HCEC 1CT (cell line): Measurements from ENCODE around the gene CCDC12.

Experiments used
- DNase-seq: peaks from one replicate; pipeline ENCODE4 v3.0.0-alpha.2; 2017

CCDC12 gene

DNA sequence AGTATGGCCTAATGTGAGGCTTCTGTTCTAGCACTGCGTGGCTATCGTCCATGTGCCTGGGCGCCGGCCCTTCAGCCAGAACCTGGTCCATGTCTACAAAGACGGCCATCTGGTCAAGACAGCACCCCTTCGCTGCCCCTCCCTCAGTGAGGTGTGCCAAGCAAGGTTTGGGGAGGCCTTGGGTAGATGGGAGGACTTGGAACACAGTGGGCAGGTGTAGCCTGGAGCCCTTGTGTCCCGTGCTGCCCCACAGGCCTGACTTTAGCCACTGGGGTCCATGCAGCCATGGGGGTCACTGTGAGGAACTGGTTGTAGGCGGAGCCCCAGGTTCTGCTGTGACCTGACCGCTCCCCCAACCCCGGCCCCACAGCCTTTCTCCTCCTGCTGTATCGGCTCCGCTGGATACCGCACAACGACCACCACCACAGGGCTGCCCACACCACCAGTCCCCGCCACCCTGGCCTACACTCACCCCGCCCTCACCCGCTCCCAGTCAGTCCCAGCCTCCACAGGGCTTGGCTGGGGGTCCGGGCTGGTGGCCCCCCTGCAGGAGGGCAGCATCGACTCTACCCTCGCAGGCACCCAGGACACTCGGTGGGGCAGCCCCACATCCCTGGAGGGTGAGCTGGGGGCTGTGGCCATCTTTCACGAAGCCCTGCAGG is 19.5 kb upstream of the CCDC12 start:
- no peak for DNase-seq

GRCh38 chr3:46994801-46995731 is 18.5 kb upstream of the CCDC12 start:
- no peak for DNase-seq

- no peak for DNase-seq
These were observed 17.4 kb upstream of the CCDC12 start for GRCh38 chr3:46993986-46994385.

DNA sequence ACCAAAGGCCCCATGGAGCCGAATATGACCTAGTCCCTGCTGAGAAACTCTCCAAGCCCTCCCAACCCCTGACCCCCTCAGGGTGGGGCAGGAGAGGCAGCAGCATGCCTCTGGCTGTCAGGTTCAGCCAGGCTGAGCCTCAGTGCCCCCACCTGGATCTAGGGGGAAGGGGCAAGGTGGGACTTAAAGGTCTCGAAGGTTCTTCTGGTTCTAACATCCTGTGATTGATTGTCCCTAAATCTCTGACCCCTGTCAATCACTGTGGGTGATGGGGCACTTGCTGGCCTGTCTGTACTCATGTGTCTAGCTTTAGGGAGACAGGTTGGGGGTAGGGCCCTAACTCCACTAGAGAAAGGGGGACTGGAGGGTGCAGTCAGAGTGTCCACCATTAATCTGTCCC is 16.7 kb upstream of the CCDC12 start:
- no peak for DNase-seq

GRCh38 chr3:46992231-46992630 is 15.7 kb upstream of the CCDC12 start:
- no peak for DNase-seq

DNA sequence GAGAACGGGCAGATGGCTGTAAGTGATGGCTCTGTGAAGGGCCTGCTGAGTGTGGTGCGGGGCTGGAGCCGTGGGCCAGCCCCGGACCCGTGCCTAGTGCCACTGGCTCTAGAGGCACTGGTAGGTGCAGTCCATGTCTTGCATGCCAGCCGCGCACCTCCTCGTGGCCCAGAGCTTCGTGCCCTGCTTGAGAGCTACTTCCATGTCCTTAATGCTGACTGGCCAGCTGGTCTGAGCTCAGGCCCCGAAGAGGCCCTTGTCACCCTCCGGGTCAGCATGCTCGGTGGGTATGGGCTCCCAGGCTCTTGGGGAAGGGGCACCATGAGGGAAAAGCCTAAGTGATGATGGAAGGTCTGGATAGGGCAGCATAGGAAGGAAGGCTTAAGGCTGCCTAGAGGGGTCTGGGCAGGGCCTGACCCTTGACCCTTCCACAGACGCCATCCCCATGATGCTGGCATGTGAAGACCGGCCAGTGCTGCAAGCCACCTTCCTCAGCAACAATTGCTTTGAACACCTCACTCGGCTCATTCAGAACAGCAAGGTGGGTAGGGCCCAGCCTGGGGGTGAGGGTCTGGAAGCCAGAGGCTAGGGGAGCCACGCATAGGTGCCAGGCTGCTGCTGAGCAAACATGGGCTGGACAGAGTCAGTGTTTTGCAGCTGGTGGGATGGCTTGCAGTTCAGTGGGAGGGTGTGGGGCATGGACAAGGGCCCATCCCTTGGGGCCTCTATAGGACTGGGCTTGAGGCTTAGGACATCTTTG is 15.0 kb upstream of the CCDC12 start:
- no peak for DNase-seq

GRCh38 chr3:46990573-46991374 is 14.2 kb upstream of the CCDC12 start:
- DNase-seq, result no peak

- no peak for DNase-seq
These were observed 12.7 kb upstream of the CCDC12 start for GRCh38 chr3:46989146-46989810.

GRCh38 chr3:46988616-46989015 is 12.1 kb upstream of the CCDC12 start:
- no peak for DNase-seq

GRCh38 chr3:46987743-46988401 is 11.3 kb upstream of the CCDC12 start:
- DNase-seq, result no peak

DNA sequence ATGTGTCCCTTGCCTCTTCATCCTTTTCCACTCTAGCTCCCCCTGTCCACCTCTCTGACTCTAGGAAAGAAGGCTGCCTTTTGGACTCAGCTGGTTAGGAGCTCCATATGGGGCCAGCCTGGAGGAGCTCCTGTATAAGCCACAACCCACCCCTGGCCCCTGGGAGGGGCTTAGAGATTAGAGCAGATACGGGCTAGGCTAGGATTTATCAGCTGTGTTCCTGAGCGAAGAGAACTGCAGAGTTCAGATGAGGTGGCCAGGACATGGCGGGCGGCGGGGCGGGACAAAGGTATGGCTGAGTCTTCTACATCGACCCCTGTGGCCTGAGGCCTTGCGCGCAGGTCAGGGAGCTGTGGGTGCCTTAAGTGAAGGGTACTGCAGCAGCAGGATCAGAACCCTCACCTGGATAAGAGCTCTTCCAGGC is 10.8 kb upstream of the CCDC12 start:
- DNase-seq, result no peak

- DNase-seq, result no peak
These were observed 10.3 kb upstream of the CCDC12 start for GRCh38 chr3:46986782-46987310.

DNA sequence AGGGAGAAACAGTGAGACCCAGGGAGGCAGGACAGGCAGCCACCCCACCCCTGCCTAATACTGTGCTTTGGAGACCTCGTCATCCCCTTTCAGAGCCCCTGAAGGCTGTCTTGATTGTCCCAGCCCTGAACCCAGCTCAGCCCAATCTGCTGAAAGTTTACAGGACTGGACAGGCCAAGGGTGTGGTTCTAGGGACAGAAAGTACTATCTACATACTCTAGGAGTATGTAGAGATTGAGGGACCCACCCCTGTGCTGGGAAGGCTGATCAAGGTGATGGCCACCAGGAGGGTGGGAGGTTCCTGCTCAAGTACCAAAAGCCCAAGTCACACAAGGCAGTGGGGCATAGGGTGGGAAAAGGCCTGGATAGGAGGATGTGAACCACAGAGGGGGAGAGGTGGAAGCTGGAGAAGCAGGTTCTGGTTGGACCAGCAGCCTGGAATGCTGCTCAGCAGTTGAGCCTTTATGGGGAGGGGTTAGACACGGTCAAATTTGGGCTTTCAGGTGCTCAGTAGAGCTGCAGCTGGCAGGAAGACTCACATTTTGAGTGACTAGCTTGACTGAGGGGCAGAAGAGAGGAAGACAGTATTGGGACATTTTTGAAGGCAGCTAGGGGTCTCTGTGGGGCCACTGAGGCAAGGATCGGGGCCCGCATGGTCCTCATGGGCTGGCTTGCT is 9.6 kb upstream of the CCDC12 start:
- no peak for DNase-seq

DNA sequence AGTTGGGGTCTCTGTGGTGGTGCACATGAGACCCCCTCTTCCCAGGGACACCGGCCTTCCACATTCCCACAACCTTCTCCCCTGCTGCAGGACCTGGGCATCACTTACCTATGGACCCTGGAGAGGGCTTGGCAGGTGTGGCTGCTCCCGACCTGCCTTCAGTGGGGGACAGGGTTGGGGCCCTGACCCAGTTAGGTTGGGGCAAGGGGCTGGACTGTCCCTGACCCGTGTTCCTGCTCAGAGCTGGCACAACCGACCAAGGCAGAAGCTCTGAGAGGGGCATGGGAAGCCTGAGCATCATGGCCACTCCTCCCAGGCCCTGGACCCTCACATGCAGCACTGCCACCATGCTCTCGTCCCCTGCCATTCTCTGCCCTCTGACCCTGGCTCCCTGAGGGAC is 9.0 kb upstream of the CCDC12 start:
- DNase-seq, result no peak

DNA sequence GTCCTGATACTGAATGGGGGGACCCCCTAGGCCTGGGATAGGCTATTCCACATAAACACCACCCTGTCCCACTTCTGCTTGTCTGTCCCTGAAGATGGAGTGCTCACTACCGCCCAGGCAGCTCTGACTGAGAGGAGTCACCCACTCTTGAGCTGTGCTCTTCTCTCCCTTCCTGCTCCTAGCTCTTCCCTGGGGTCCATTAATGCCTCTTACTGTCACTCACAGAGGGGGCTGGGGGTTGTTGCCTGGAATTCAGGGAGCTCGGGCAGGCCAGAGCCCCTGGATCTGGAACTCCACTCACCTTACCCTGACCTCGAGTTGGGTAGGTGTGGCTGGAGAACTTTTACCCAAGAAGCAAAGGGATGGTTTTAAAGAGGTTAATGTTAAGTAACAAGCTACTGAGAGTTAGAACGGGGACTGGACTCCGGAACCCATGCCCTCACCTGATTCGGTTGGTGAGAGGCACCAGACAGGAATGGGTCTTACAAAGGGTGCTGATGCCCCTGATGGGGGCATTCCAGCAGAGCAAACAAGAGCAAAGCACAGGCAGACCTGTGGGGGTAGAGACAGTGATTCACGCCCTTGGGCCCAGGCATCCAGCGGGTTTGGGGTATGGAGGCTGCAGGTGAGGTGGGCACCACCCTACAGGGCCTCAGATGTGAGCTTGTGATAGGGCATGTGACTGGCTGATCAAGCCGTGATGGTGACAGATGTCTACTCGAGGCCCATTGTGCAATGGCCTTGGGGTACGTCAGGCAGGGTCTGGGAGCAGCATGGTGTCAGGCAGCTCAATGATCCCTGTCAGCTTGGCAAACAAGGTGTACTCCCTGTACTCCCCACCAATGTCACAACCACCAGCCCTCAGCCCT is 8.3 kb upstream of the CCDC12 start:
- no peak for DNase-seq

- DNase-seq, result no peak
These were observed 6.0 kb upstream of the CCDC12 start for GRCh38 chr3:46982546-46982945.

DNA sequence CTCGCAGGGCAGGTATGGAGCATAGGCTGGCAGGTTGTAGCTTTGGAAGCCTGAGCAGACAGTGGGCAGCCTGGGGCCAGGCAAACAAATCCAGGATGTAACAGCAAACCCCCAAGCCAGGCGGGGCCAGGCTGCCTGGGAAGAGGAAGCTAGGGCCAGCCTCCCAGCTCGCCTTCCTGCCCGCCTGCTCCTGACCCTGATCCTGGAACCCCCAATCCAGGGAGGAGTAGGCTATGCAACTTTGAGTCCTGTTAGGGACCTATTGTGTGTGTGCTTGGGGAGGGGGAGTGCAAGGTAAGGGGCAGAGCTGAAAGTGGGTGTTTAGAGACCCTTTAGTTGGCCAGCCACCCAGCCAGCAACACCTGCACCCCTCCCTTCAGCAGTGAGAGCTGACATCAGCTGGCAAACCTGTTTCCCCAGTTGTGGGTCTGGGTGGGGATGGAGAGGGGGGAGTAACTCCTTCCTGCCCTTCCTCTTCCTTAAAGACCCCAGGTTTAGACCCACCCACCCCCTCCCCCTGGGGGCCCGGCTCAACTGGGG is 5.5 kb upstream of the CCDC12 start:
- DNase-seq, result no peak

GRCh38 chr3:46979958-46980497 is 3.5 kb upstream of the CCDC12 start:
- no peak for DNase-seq
